ENCODE measurements around the gene ONECUT3. TPM values are rescaled to one million over a fixed set of nuclear protein-coding genes. Genes with fewer than 3 reads are reported as not detected.

The ONECUT3 gene
- total RNA-seq, 1 donor from 2014 or later = 0.94 TPM

- Mint-ChIP-seq H3K27ac (no peak overlapping the region), H3K36me3 (peaks cover 3% of the 10 kb centered on the region), H3K4me3 (no peak overlapping the region), H3K27me3 (no peaks in the 10 kb centered on the region), H3K4me1 (ENCODE audit: unreplicated experiment) (no peaks in the 10 kb centered on the region), H3K9me3 (no peaks in the 10 kb centered on the region)
- no peak for DNase-seq (ENCODE audit: extremely low spot score, unreplicated experiment)
- no peak for TF ChIP-seq CTCF (conservative IDR thresholded peaks at IDR 0.05)
Measured at GRCh38 chr19:1818549-1819195, 65.4 kb downstream of the ONECUT3 start.

- peaks cover 3% of the 10 kb centered on the region for H3K36me3 Mint-ChIP-seq
- no peaks in the 10 kb centered on the region for H3K27me3 Mint-ChIP-seq
- no peak overlapping the region for H3K27ac Mint-ChIP-seq
- no peaks in the 10 kb centered on the region for H3K9me3 Mint-ChIP-seq
- no peaks in the 10 kb centered on the region for H3K4me1 Mint-ChIP-seq (ENCODE audit: unreplicated experiment)
- TF ChIP-seq CTCF (conservative IDR thresholded peaks at IDR 0.05) = no peak
- DNase-seq (ENCODE audit: extremely low spot score, unreplicated experiment) = no peak
- no peak overlapping the region for H3K4me3 Mint-ChIP-seq
Measured at GRCh38 chr19:1819341-1820255, 66.3 kb downstream of the ONECUT3 start.

- H3K4me3 Mint-ChIP-seq = no peak overlapping the region
- H3K36me3 Mint-ChIP-seq = peaks cover 6% of the 10 kb centered on the region
- H3K4me1 Mint-ChIP-seq (ENCODE audit: unreplicated experiment) = peaks cover 3% of the 10 kb centered on the region
- no peak for DNase-seq (ENCODE audit: extremely low spot score, unreplicated experiment)
- H3K27me3 Mint-ChIP-seq = no peaks in the 10 kb centered on the region
- no peaks in the 10 kb centered on the region for H3K9me3 Mint-ChIP-seq
- H3K27ac Mint-ChIP-seq = no peak overlapping the region
- TF ChIP-seq CTCF (conservative IDR thresholded peaks at IDR 0.05) = no peak
Measured at GRCh38 chr19:1822210-1822609, 68.9 kb downstream of the ONECUT3 start.

- TF ChIP-seq CTCF (conservative IDR thresholded peaks at IDR 0.05) = no peak
- peaks cover 3% of the 10 kb centered on the region for H3K4me1 Mint-ChIP-seq (ENCODE audit: unreplicated experiment)
- no peaks in the 10 kb centered on the region for H3K27me3 Mint-ChIP-seq
- no peaks in the 10 kb centered on the region for H3K9me3 Mint-ChIP-seq
- H3K4me3 Mint-ChIP-seq = no peak overlapping the region
- no peak overlapping the region for H3K27ac Mint-ChIP-seq
- peaks cover 6% of the 10 kb centered on the region for H3K36me3 Mint-ChIP-seq
- DNase-seq (ENCODE audit: extremely low spot score, unreplicated experiment) = no peak
Measured at GRCh38 chr19:1823020-1823419, 69.7 kb downstream of the ONECUT3 start.

- Mint-ChIP-seq H3K9me3 (no peaks in the 10 kb centered on the region), H3K27ac (no peak overlapping the region), H3K4me1 (ENCODE audit: unreplicated experiment) (peaks cover 3% of the 10 kb centered on the region), H3K36me3 (peaks cover 6% of the 10 kb centered on the region), H3K4me3 (no peak overlapping the region), H3K27me3 (no peaks in the 10 kb centered on the region)
- no peak for DNase-seq (ENCODE audit: extremely low spot score, unreplicated experiment)
- no peak for TF ChIP-seq CTCF (conservative IDR thresholded peaks at IDR 0.05)
Measured at GRCh38 chr19:1823539-1824251, 70.4 kb downstream of the ONECUT3 start.
